ENCODE data around the gene MPV17.
"Not testable (repeated sequence)": the region's sequence is repeated elsewhere in the genome, so short reads cannot be mapped to it uniquely, and the experiment has no call there.

MPV17 gene

GRCh38 chr2:27297195-27297594, 25.7 kb downstream of the MPV17 start:
- DNase-seq, result no peak

GRCh38 chr2:27296481-27296880, 26.4 kb downstream of the MPV17 start:
- DNase-seq, result no peak

GRCh38 chr2:27294928-27295327, 28.0 kb downstream of the MPV17 start:
- no peak for DNase-seq

- DNase-seq, result no peak
Measured at GRCh38 chr2:27291865-27292264, 31.0 kb downstream of the MPV17 start.

- no peak for DNase-seq
Measured at GRCh38 chr2:27290549-27290948, 32.3 kb downstream of the MPV17 start.

GRCh38 chr2:27288610-27289009, 34.3 kb downstream of the MPV17 start:
- DNase-seq, result no peak

- no peak for DNase-seq
Measured at GRCh38 chr2:27285481-27285880, 37.4 kb downstream of the MPV17 start.

- no peak for DNase-seq
Measured at GRCh38 chr2:27284996-27285395, 37.9 kb downstream of the MPV17 start.

GRCh38 chr2:27282892-27283291, 40.0 kb downstream of the MPV17 start:
- no peak for DNase-seq

GRCh38 chr2:27281855-27282559, 40.9 kb downstream of the MPV17 start, which contains the start of gene TRIM54:
TSS of gene TRIM54 (plus strand) at chr2:27282429. CDS start at chr2:27282732, 303 bp downstream.
- DNase-seq, result no peak

GRCh38 chr2:27281442-27281841, 41.5 kb downstream of the MPV17 start:
- no peak for DNase-seq

- DNase-seq, result no peak
Measured at GRCh38 chr2:27280826-27281225, 42.1 kb downstream of the MPV17 start.

GRCh38 chr2:27278010-27278409, 44.9 kb downstream of the MPV17 start:
- no peak for DNase-seq

GRCh38 chr2:27275211-27276150, 47.4 kb downstream of the MPV17 start, which contains the start of gene DNAJC5G:
TSS of gene DNAJC5G (plus strand) at chr2:27275433. CDS start at chr2:27276729, 1,296 bp downstream.
- DNase-seq, result no peak

- DNase-seq, result not testable (repeated sequence)
Measured at GRCh38 chr2:27272537-27273522, 50.1 kb downstream of the MPV17 start.

GRCh38 chr2:27271631-27272340, 51.1 kb downstream of the MPV17 start:
- no peak for DNase-seq

- no peak for DNase-seq
Measured at GRCh38 chr2:27270670-27271069, 52.2 kb downstream of the MPV17 start.

GRCh38 chr2:27270131-27270530, 52.8 kb downstream of the MPV17 start:
- no peak for DNase-seq

- not testable (repeated sequence) for DNase-seq
Measured at GRCh38 chr2:27268296-27268695, 54.6 kb downstream of the MPV17 start.

- DNase-seq, result no peak
Measured at GRCh38 chr2:27265536-27265870, 57.4 kb downstream of the MPV17 start.

- peak; percentile 72 to 90 (median 88) for DNase-seq
Measured at GRCh38 chr2:27264753-27265535, 58.0 kb downstream of the MPV17 start.

Measured in NCI-H1417 (cell line).